Astrocyte of the spinal cord (primary cell): Measurements from ENCODE around the gene ATP1B4.

Experiments
- DNase-seq: peaks from one replicate; pipeline ENCODE4 v3.0.0; 2011; ENCODE audit warnings: low read depth, low spot score
- H3K4me3 ChIP-seq: 2 replicates; pipeline ENCODE4 v1.5.1; 2011; ENCODE audit warnings: low read depth, mild to moderate bottlenecking, low read length, moderate library complexity
- in situ Hi-C: cut with HindIII; loops from 2 replicates; pipeline ENCODE4 v1.10.0; 2017; ENCODE audit warnings: low sequenced_read_pairs
- TF ChIP-seq, protein P1 (sequence below): IDR thresholded peaks from 2 replicates; pipeline ENCODE4 v1.5.1; 2012; ENCODE audit warnings: low read depth, mild to moderate bottlenecking, low read length, inconsistent platforms

The ATP1B4 gene

DNA sequence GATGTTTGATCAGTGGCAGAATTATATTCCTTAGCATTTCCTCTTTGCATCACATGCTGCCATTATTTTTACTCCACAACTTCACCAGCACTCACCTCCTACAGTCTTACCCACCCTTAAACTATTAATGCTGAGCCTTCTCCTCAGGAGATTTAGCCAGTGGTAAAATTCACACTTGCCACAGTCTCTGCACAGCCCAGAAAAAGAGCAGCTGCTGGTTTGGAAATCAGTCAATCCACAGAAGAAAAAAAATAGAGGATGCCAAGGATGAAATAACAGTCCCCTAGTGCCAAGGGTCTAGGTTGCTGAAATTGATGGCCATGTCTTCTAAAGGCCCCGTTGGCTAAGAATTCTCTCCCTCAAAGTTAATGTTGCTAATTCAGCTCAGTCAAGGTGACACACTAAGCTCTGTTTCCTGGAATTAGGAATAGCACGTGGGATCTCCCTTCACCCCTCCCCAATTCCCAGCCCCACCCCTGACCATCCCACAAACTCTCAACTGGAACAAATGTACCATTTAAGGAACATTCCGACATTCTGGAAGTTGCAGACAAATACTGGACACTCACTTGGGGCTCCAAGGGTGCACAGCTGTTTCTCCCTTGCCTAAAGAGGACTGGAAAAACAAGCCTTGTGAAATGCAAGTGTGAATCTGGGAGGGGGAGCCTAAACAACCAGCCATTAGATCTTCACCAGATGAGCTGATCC lies 5.7 kb downstream of the ATP1B4 start:
- no peak for DNase-seq
- TF ChIP-seq, protein P1, sequence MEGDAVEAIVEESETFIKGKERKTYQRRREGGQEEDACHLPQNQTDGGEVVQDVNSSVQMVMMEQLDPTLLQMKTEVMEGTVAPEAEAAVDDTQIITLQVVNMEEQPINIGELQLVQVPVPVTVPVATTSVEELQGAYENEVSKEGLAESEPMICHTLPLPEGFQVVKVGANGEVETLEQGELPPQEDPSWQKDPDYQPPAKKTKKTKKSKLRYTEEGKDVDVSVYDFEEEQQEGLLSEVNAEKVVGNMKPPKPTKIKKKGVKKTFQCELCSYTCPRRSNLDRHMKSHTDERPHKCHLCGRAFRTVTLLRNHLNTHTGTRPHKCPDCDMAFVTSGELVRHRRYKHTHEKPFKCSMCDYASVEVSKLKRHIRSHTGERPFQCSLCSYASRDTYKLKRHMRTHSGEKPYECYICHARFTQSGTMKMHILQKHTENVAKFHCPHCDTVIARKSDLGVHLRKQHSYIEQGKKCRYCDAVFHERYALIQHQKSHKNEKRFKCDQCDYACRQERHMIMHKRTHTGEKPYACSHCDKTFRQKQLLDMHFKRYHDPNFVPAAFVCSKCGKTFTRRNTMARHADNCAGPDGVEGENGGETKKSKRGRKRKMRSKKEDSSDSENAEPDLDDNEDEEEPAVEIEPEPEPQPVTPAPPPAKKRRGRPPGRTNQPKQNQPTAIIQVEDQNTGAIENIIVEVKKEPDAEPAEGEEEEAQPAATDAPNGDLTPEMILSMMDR: no peak
- H3K4me3 ChIP-seq: no peak overlapping the region
- in situ Hi-C loops: no loop called here

DNA sequence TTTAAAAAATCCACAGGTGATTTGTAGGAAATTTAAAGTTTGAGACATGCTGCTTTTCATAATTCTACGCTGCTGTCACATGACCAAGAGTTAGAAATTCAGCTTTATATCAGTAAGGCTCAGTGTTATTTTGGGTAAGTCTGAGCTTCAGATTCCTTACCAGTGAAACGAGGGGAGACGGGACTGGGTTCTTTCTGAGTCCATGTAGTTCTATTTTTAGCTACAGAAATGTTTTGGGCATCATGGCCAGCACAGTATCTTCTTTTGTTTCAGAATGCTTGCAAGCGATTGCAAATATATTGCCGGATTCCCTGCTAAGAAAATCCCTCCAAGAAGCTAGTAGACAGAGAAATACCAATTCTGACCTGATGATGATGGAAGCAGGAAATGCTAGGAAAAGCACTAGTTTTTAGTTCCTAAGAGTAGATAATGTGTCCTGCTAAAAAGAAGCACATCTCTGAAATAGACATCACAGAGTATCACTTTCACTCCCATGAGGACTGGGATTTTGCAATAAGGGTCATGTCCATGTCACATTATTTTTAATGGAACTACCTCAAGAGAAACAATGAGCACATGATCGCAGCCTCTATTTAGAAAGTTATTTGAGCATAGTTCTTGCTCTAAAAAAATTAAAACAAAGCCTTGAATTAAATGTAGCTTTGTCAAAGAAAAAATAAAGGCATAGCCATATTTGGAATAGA lies 10.9 kb downstream of the ATP1B4 start:
- in situ Hi-C loops: no loop called here
- TF ChIP-seq, protein P1: no peak
- DNase-seq: no peak
- H3K4me3 ChIP-seq: no peak overlapping the region

DNA sequence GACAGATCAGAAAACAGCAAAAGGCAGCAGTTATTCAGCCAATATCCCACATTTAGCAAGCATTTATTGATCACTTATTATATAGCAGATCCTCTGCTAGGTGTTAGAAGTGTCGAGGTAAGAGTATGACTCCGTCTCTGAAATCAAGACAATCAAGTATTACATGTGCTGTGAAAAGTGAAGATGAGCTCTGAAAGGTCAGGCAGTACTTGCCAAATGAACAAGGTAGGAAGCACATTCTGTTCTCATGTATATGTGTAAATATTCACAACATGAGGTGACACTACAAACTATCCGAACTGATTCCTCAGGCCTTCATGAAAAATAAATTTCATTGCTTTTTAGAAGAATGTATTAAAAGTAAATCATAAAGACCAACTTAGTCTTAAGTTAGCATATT lies 15.3 kb downstream of the ATP1B4 start:
- in situ Hi-C loops: no loop called here
- TF ChIP-seq, protein P1: no peak

GRCh38 chrX:120377715-120378114 lies 15.8 kb downstream of the ATP1B4 start:
- TF ChIP-seq, protein P1: no peak

More for the DNA sequence above, 15.3 kb downstream of the ATP1B4 start:
- no peak overlapping the region for H3K4me3 ChIP-seq
- no peak for DNase-seq

DNA sequence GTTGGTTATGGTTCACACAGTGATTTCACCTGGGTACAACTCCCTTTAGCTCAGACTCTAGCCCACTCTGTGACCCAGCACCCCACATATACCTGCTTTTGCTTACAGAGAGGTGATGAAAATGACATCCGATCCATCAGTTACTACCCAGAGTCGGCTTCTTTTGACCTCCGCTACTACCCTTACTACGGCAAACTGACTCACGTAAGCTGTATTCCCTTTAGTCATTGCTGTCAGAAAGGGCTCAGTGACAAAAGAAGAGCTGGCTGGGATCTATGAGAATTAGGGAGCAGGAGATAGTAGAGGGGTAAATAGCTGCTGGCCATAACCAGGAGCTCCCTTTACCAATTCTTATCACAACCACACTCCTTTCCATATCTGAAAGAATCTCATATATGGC lies 16.7 kb downstream of the ATP1B4 start:
- DNase-seq: no peak
- no peak overlapping the region for H3K4me3 ChIP-seq
- in situ Hi-C loops: no loop called here
- TF ChIP-seq, protein P1: no peak

More at GRCh38 chrX:120377715-120378114, 15.8 kb downstream of the ATP1B4 start:
- in situ Hi-C loops: no loop called here
- H3K4me3 ChIP-seq: no peak overlapping the region
- DNase-seq: no peak

GRCh38 chrX:120379937-120380681 lies 18.2 kb downstream of the ATP1B4 start:
- TF ChIP-seq, protein P1: no peak
- no peak overlapping the region for H3K4me3 ChIP-seq
- in situ Hi-C loops: no loop called here

More at GRCh38 chrX:120379937-120380681, 18.2 kb downstream of the ATP1B4 start:
- DNase-seq: no peak
